HG02852 (cell line): ENCODE data around the gene OBSCN.

Experiments used
- ATAC-seq: cut with Tn5 transposase; IDR thresholded peaks from one replicate; pipeline ENCODE4 v1.9.1; 2021; ENCODE audit warnings: mild to moderate bottlenecking, moderate library complexity; ENCODE audit not compliant: unreplicated experiment

Gene OBSCN

GRCh38 chr1:228304225-228304624, 96.4 kb downstream of the OBSCN start:
- ATAC-seq, result no peak

GRCh38 chr1:228304766-228305395, 97.0 kb downstream of the OBSCN start:
- ATAC-seq, result no peak

- ATAC-seq, result no peak
Measured at GRCh38 chr1:228305721-228306152, 97.9 kb downstream of the OBSCN start.

- ATAC-seq, result no peak
Measured at GRCh38 chr1:228306275-228307217, 98.7 kb downstream of the OBSCN start.

- ATAC-seq, result no peak
Measured at GRCh38 chr1:228307218-228308023, 99.6 kb downstream of the OBSCN start.

GRCh38 chr1:228308085-228308601, 100.3 kb downstream of the OBSCN start:
- no peak for ATAC-seq

- ATAC-seq, result no peak
Measured at GRCh38 chr1:228308628-228309325, 100.9 kb downstream of the OBSCN start.

- ATAC-seq, result no peak
Measured at GRCh38 chr1:228309326-228310067, 101.7 kb downstream of the OBSCN start.

GRCh38 chr1:228310162-228310792, 102.4 kb downstream of the OBSCN start:
- no peak for ATAC-seq

- no peak for ATAC-seq
Measured at GRCh38 chr1:228311091-228311490, 103.2 kb downstream of the OBSCN start.

- ATAC-seq, result no peak
Measured at GRCh38 chr1:228312136-228312764, 104.4 kb downstream of the OBSCN start.

- no peak for ATAC-seq
Measured at GRCh38 chr1:228313536-228314277, 105.9 kb downstream of the OBSCN start.

GRCh38 chr1:228314315-228314657, 106.4 kb downstream of the OBSCN start:
- no peak for ATAC-seq

- ATAC-seq, result no peak
Measured at GRCh38 chr1:228314658-228315483, 107.0 kb downstream of the OBSCN start.

- ATAC-seq, result no peak
Measured at GRCh38 chr1:228315484-228315944, 107.7 kb downstream of the OBSCN start.

- no peak for ATAC-seq
Measured at GRCh38 chr1:228315945-228316588, 108.2 kb downstream of the OBSCN start.
